ENCODE data around the gene TRIM65.

GRCh38 chr17:75843577-75844529 lies 52.9 kb downstream of the TRIM65 start, which contains the start of gene UNC13D:
- no peak for TF ChIP-seq CTCF (IDR thresholded peaks at IDR 0.05)
- TF ChIP-seq POLR2A (IDR thresholded peaks at IDR 0.05): no peak
